Measurements from ENCODE around the gene CRISPLD2.

Gene CRISPLD2

DNA sequence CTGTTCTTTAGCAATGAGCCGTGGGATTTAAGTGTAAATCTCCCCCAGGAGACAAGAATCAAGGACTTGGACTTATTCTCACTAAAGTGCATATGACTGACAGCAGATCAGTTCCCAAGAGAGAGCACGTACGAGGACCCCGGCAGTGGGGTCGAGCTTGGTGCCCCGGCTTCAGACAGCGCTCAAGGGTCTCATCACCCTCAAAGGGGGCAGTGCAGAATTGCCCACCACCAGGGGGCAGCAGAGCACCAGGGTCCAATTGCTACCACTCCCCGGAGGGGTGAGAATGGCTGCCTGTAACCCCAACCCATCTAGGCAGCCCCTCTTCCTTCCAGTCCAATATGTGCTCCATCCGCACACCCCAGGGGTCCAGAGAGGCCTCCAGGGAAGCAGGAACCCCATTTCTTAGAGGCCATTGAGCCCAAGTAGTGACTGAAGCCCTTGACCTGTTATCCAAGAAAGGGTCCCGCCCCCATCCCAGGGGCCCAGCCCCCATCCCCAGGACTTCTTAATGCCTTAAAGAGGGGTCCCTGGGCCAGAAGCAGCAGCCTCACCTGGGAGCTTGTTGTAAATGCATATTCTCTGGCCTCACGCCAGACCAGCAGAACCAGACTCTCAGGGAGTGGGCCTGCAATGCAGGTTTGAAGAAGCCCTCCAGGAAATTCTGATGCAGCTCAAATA, 105.4 kb downstream of the CRISPLD2 start (continued):
- TF ChIP-seq, protein P1, sequence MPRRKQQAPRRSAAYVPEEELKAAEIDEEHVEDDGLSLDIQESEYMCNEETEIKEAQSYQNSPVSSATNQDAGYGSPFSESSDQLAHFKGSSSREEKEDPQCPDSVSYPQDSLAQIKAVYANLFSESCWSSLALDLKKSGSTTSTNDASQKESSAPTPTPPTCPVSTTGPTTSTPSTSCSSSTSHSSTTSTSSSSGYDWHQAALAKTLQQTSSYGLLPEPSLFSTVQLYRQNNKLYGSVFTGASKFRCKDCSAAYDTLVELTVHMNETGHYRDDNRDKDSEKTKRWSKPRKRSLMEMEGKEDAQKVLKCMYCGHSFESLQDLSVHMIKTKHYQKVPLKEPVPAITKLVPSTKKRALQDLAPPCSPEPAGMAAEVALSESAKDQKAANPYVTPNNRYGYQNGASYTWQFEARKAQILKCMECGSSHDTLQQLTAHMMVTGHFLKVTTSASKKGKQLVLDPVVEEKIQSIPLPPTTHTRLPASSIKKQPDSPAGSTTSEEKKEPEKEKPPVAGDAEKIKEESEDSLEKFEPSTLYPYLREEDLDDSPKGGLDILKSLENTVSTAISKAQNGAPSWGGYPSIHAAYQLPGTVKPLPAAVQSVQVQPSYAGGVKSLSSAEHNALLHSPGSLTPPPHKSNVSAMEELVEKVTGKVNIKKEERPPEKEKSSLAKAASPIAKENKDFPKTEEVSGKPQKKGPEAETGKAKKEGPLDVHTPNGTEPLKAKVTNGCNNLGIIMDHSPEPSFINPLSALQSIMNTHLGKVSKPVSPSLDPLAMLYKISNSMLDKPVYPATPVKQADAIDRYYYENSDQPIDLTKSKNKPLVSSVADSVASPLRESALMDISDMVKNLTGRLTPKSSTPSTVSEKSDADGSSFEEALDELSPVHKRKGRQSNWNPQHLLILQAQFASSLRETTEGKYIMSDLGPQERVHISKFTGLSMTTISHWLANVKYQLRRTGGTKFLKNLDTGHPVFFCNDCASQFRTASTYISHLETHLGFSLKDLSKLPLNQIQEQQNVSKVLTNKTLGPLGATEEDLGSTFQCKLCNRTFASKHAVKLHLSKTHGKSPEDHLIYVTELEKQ (tag by site-specific recombination; IDR thresholded peaks at IDR 0.05; ENCODE audit: borderline replicate concordance) = no peak
- TF ChIP-seq, protein P2, sequence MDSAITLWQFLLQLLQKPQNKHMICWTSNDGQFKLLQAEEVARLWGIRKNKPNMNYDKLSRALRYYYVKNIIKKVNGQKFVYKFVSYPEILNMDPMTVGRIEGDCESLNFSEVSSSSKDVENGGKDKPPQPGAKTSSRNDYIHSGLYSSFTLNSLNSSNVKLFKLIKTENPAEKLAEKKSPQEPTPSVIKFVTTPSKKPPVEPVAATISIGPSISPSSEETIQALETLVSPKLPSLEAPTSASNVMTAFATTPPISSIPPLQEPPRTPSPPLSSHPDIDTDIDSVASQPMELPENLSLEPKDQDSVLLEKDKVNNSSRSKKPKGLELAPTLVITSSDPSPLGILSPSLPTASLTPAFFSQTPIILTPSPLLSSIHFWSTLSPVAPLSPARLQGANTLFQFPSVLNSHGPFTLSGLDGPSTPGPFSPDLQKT (IDR thresholded peaks at IDR 0.05; ENCODE audit: borderline replicate concordance, low read depth, low read length) = no peak
- TF ChIP-seq ZNF621 (tag by site-specific recombination; IDR thresholded peaks at IDR 0.05) = no peak
- TF ChIP-seq, protein P3, sequence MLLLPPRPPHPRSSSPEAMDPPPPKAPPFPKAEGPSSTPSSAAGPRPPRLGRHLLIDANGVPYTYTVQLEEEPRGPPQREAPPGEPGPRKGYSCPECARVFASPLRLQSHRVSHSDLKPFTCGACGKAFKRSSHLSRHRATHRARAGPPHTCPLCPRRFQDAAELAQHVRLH (tag by site-specific recombination; IDR thresholded peaks at IDR 0.05) = 0 out of 2 replicates have a peak, but pooled peaks have one; percentile 22
- TF ChIP-seq ZNF133 (tag by site-specific recombination; IDR thresholded peaks at IDR 0.05) = no peak
- TF ChIP-seq SP7 (tag by site-specific recombination; IDR thresholded peaks at IDR 0.05) = no peak
- TF ChIP-seq IKZF3 (tag by site-specific recombination; IDR thresholded peaks at IDR 0.05) = no peak
- TF ChIP-seq, protein P4, sequence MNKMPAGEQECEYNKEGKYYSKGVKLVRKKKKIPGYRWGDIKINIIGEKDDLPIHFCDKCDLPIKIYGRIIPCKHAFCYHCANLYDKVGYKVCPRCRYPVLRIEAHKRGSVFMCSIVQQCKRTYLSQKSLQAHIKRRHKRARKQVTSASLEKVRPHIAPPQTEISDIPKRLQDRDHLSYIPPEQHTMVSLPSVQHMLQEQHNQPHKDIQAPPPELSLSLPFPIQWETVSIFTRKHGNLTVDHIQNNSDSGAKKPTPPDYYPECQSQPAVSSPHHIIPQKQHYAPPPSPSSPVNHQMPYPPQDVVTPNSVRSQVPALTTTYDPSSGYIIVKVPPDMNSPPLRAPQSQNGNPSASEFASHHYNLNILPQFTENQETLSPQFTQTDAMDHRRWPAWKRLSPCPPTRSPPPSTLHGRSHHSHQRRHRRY (tag by site-specific recombination; IDR thresholded peaks at IDR 0.05) = no peak
- no peak for TF ChIP-seq PRDM1 (tag by site-specific recombination; IDR thresholded peaks at IDR 0.05)
- TF ChIP-seq ZIC2 (tag by site-specific recombination; IDR thresholded peaks at IDR 0.05) = no peak
- TF ChIP-seq ZNF48 (tag by site-specific recombination; IDR thresholded peaks at IDR 0.05) = no peak

DNA sequence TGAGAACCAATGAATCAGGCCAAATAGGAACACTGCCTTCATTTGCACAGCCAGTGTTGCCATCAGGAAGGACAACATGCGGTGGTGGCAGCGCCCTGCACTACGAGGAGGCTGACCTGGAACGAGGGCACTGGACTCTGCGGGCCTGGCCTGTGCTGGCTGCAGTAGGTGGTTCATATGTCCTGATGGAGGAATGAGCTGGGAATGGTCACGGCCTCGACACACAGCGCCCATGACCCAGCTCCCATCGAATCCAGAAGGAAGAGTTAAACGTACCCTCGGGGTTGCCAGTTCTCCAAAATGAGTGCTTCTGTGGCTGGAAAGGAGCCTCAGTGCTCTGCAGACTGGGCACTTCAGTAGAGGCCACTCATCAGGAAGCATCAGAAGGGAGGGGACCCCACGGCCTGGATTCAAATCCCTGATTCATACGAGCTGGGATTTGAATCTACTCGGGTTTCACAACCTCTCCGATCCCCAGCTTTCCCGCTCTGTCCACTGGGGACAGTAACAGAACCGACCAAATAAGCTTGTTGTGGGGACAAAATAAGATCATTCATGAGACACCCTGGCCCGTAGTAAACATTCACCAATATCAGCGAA, 106.1 kb downstream of the CRISPLD2 start:
- CTCF ChIA-PET = interaction anchor here (0.7 to 4.5 kb wide), 14 partner anchors 11 to 187 kb away, joined by 3 to 50 read pairs (median 3); no protein-coding TSS in a partner anchor
- POLR2A ChIA-PET = no interaction called here
- Histone ChIP-seq H3K36me3 (ENCODE audit: control insufficient read depth in 2 of 2, insufficient read depth in 1 of 2, low read length in 2 of 2) (no peaks in the 10 kb centered on the region), H3K4me1 (ENCODE audit: control insufficient read depth, insufficient read depth, low read length) (no peaks in the 10 kb centered on the region; the same call in 1 of the 2 replicates), H3K27ac (ENCODE audit: extremely low read depth, low read depth, low read length) (no peak overlapping the region), H3K4me3 (ENCODE audit: low read depth, low read length) (no peak overlapping the region), H3K9me3 (ENCODE audit: control insufficient read depth, insufficient read depth, low read depth, low read length) (no peaks in the 10 kb centered on the region)
- no peak for TF ChIP-seq ZNF184 (tag by site-specific recombination; IDR thresholded peaks at IDR 0.05)
- no peak for TF ChIP-seq ZBTB17 (tag by site-specific recombination; IDR thresholded peaks at IDR 0.05)
- TF ChIP-seq, protein P3 (tag by site-specific recombination; IDR thresholded peaks at IDR 0.05) = no peak
- no peak for TF ChIP-seq ZNF677 (tag by site-specific recombination; IDR thresholded peaks at IDR 0.05)
- TF ChIP-seq ZNF433 (tag by site-specific recombination; IDR thresholded peaks at IDR 0.05; ENCODE audit: low read depth) = no peak
- TF ChIP-seq REPIN1 (tag by site-specific recombination; IDR thresholded peaks at IDR 0.05; ENCODE audit: low read depth) = no peak
- TF ChIP-seq, protein P5, sequence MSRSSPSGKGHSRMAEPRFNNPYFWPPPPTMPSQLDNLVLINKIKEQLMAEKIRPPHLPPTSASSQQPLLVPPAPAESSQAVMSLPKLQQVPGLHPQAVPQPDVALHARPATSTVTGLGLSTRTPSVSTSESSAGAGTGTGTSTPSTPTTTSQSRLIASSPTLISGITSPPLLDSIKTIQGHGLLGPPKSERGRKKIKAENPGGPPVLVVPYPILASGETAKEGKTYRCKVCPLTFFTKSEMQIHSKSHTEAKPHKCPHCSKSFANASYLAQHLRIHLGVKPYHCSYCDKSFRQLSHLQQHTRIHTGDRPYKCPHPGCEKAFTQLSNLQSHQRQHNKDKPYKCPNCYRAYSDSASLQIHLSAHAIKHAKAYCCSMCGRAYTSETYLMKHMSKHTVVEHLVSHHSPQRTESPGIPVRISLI (tag by site-specific recombination; IDR thresholded peaks at IDR 0.05) = no peak
- TF ChIP-seq, protein P6, sequence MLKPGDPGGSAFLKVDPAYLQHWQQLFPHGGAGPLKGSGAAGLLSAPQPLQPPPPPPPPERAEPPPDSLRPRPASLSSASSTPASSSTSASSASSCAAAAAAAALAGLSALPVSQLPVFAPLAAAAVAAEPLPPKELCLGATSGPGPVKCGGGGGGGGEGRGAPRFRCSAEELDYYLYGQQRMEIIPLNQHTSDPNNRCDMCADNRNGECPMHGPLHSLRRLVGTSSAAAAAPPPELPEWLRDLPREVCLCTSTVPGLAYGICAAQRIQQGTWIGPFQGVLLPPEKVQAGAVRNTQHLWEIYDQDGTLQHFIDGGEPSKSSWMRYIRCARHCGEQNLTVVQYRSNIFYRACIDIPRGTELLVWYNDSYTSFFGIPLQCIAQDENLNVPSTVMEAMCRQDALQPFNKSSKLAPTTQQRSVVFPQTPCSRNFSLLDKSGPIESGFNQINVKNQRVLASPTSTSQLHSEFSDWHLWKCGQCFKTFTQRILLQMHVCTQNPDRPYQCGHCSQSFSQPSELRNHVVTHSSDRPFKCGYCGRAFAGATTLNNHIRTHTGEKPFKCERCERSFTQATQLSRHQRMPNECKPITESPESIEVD (tag by site-specific recombination; IDR thresholded peaks at IDR 0.05) = no peak
- no peak for TF ChIP-seq ZNF624 (tag by site-specific recombination; IDR thresholded peaks at IDR 0.05)
- no peak for TF ChIP-seq ZNF132 (tag by site-specific recombination; IDR thresholded peaks at IDR 0.05; ENCODE audit: borderline replicate concordance)
- TF ChIP-seq, protein P7, sequence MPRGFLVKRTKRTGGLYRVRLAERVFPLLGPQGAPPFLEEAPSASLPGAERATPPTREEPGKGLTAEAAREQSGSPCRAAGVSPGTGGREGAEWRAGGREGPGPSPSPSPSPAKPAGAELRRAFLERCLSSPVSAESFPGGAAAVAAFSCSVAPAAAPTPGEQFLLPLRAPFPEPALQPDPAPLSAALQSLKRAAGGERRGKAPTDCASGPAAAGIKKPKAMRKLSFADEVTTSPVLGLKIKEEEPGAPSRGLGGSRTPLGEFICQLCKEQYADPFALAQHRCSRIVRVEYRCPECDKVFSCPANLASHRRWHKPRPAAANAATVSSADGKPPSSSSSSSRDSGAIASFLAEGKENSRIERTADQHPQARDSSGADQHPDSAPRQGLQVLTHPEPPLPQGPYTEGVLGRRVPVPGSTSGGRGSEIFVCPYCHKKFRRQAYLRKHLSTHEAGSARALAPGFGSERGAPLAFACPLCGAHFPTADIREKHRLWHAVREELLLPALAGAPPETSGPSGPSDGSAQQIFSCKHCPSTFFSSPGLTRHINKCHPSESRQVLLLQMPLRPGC (tag by site-specific recombination; IDR thresholded peaks at IDR 0.05) = no peak
- TF ChIP-seq, protein P8, sequence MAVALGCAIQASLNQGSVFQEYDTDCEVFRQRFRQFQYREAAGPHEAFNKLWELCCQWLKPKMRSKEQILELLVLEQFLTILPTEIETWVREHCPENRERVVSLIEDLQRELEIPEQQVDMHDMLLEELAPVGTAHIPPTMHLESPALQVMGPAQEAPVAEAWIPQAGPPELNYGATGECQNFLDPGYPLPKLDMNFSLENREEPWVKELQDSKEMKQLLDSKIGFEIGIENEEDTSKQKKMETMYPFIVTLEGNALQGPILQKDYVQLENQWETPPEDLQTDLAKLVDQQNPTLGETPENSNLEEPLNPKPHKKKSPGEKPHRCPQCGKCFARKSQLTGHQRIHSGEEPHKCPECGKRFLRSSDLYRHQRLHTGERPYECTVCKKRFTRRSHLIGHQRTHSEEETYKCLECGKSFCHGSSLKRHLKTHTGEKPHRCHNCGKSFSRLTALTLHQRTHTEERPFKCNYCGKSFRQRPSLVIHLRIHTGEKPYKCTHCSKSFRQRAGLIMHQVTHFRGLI (tag by site-specific recombination; IDR thresholded peaks at IDR 0.05) = no peak

Data from HEK293 (cell line).